ENCODE data around the gene PCDHA8. TPM values are rescaled to one million over a fixed set of nuclear protein-coding genes. Genes with fewer than 3 reads are reported as not detected.
"Not testable (repeated sequence)": the region's sequence is repeated elsewhere in the genome, so short reads cannot be mapped to it uniquely, and the experiment has no call there.

PCDHA8 gene
- total RNA-seq, 2 donors from 2014 or later, result not detected

- intact Hi-C loops (cut with DNase I, micrococcal nuclease), result no loop called here
- ATAC-seq (no peak), DNase-seq (no peak)
Observed at GRCh38 chr5:140868721-140869554, 28.0 kb downstream of the PCDHA8 start, which contains the start of gene PCDHA11. Gene PCDHA11 (plus strand): TSS chr5:140868957. CDS start chr5:140869104, 147 bp downstream.

DNA sequence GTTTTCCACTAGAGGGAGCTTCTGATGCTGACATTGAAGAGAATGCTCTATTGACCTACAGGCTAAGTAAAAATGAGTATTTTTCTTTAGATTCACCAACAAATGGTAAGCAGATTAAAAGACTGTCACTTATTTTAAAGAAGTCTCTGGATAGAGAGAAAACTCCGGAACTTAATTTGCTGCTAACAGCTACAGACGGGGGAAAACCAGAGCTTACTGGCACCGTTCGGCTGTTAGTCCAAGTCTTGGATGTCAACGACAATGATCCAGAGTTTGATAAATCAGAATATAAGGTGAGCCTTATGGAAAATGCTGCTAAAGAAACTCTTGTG lies 28.5 kb downstream of the PCDHA8 start:
- ATAC-seq (no peak), DNase-seq (no peak)
- intact Hi-C loops (cut with DNase I, micrococcal nuclease), result no loop called here

DNA sequence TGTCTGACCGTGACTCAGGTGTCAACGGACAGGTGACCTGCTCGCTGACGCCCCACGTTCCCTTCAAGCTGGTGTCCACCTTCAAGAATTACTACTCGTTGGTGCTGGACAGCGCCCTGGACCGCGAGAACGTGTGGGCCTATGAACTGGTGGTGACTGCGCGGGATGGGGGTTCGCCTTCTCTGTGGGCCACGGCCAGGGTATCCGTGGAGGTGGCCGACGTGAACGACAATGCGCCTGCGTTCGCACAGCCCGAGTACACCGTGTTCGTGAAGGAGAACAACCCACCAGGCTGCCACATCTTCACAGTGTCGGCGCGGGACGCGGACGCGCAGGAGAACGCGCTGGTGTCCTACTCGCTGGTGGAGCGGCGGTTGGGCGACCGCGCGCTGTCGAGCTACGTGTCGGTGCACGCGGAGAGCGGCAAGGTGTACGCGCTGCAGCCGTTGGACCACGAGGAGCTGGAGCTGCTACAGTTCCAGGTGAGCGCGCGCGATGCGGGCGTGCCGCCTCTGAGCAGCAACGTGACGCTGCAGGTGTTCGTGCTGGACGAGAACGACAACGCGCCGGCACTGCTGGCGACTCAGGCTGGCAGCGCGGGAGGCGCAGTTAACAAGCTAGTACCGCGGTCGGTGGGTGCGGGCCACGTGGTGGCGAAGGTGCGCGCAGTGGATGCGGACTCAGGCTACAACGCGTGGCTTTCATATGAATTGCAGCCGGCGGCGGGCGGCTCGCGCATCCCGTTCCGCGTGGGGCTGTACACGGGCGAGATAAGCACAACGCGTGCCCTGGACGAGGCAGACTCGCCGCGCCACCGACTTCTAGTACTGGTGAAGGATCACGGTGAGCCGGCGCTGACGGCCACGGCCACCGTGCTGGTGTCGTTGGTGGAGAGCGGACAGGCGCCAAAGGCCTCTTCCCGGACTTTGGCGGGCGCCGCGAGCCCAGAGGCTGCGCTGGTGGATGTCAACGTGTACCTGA lies 29.5 kb downstream of the PCDHA8 start:
- no peak for ATAC-seq
- no peak for DNase-seq
- intact Hi-C loops (cut with DNase I, micrococcal nuclease), result no loop called here

DNA sequence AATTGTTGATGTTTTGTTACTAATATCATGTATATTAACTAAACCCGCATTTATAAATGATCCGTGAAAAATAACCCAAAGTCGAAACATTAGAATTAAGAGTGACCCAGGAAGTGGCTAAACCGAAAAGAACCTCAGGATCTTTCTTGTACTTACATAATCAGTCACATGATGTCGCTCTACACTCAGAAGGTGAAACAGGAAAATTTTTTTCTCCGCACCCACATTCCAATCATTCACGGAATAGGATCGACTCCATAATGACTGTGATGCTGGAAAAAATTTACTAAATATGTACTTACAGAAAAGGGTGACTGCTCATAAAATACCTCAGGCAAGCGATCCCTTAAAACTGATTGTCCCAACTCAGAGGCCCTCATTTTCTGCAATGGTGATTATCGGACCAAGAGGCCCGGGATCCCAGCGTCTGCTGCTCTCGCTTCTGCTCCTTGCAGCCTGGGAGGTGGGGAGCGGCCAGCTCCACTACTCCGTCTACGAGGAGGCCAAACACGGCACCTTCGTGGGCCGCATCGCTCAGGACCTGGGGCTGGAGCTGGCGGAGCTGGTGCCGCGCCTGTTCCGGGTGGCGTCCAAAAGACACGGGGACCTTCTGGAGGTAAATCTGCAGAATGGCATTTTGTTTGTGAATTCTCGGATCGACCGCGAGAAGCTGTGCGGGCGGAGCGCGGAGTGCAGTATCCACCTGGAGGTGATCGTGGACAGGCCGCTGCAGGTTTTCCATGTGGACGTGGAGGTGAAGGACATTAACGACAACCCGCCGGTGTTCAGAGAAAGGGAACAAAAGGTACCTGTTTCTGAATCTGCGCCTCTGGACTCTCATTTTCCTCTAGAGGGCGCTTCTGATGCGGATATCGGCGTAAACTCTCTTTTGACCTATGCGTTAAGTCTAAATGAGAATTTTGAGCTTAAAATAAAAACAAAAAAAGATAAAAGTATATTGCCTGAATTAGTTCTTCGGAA lies 34.4 kb downstream of the PCDHA8 start, which contains the start of gene PCDHA12:
PCDHA12 (plus strand) TSS at position 224 of the 981 bp plus-strand sequence; CDS start at position 389, 165 bp downstream.
- ATAC-seq (no peak), DNase-seq (no peak)
- intact Hi-C loops (cut with DNase I, micrococcal nuclease), result no loop called here

DNA sequence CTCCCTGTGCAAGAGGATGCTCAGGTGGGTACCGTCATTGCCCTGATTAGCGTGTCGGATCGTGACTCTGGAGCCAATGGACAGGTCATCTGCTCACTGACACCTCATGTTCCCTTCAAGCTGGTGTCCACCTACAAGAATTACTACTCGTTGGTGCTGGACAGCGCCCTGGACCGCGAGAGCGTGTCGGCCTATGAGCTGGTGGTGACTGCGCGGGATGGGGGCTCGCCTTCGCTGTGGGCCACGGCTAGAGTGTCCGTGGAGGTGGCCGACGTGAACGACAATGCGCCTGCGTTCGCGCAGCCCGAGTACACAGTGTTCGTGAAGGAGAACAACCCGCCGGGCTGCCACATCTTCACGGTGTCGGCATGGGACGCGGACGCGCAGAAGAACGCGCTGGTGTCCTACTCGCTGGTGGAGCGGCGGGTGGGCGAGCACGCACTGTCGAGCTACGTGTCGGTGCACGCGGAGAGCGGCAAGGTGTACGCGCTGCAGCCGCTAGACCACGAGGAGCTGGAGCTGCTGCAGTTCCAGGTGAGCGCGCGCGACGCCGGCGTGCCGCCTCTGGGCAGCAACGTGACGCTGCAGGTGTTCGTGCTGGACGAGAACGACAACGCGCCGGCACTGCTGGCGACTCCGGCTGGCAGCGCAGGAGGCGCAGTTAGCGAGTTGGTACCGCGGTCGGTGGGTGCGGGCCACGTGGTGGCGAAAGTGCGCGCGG lies 35.7 kb downstream of the PCDHA8 start:
- DNase-seq; intact Hi-C loops (cut with DNase I, micrococcal nuclease); ATAC-seq: not testable (repeated sequence)

DNA sequence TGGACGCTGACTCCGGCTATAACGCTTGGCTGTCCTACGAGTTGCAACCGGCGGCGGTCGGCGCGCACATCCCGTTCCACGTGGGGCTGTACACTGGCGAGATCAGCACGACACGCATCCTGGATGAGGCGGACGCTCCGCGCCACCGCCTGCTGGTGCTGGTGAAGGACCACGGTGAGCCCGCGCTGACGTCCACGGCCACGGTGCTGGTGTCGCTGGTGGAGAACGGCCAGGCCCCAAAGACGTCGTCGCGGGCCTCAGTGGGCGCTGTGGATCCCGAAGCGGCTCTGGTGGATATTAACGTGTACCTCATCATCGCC lies 36.2 kb downstream of the PCDHA8 start:
- DNase-seq (no peak), ATAC-seq (no peak)
- intact Hi-C loops (cut with DNase I, micrococcal nuclease), result no loop called here

- DNase-seq, result no peak
- intact Hi-C loops (cut with DNase I, micrococcal nuclease), result no loop called here
- no peak for ATAC-seq
Observed at GRCh38 chr5:140881889-140882590, 41.1 kb downstream of the PCDHA8 start, which contains the start of gene PCDHA13. Gene PCDHA13 (plus strand): TSS chr5:140882124. CDS start chr5:140882269, 145 bp downstream.

GRCh38 chr5:140882591-140882899 lies 41.6 kb downstream of the PCDHA8 start:
- ATAC-seq (no peak), DNase-seq (no peak)
- intact Hi-C loops (cut with DNase I, micrococcal nuclease), result no loop called here

DNA sequence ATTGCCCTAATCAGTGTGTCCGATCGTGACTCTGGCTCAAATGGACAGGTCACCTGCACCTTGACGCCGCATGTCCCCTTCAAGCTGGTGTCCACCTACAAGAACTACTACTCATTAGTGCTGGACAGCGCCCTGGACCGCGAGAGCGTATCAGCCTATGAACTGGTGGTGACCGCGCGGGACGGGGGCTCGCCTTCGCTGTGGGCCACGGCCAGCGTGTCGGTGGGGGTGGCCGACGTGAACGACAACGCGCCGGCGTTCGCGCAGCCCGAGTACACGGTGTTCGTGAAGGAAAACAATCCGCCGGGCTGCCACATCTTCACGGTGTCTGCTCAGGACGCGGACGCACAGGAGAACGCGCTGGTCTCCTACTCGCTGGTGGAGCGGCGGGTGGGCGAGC lies 42.4 kb downstream of the PCDHA8 start:
- intact Hi-C loops (cut with DNase I, micrococcal nuclease), result no loop called here
- DNase-seq (no peak), ATAC-seq (no peak)

GRCh38 chr5:140883927-140884697 lies 43.1 kb downstream of the PCDHA8 start:
- DNase-seq (no peak), ATAC-seq (no peak)
- intact Hi-C loops (cut with DNase I, micrococcal nuclease), result no loop called here

Other genes starting within 250 kb of the PCDHA8 start
- gene CD14, start 208.0 kb upstream of the PCDHA8 start, total RNA-seq, result 10 to 100 TPM; 35.5 to 65.7 TPM
- gene TMCO6, start 201.7 kb upstream of the PCDHA8 start, total RNA-seq, result 10 to 100 TPM; 11.4 to 16.1 TPM
- 10 to 100 TPM; 88.1 to 89.3 TPM for gene NDUFA2, start 193.6 kb upstream of the PCDHA8 start, total RNA-seq
- 10 to 100 TPM; 60.4 to 77.4 TPM for gene IK, start 193.4 kb upstream of the PCDHA8 start, total RNA-seq
- 10 to 100 TPM; 38.2 to 46.3 TPM for gene WDR55, start 176.3 kb upstream of the PCDHA8 start, total RNA-seq
- gene DND1, start 167.6 kb upstream of the PCDHA8 start, total RNA-seq, result 1 to 10 TPM in 1 of 2 donors, under 1 TPM in 1; 0.78 to 1.0 TPM
- gene HARS1, start 149.8 kb upstream of the PCDHA8 start, total RNA-seq, result 10 to 100 TPM; 48.6 to 53.7 TPM
- gene HARS2, start 149.7 kb upstream of the PCDHA8 start, total RNA-seq, result 10 to 100 TPM; 37.6 to 38.9 TPM
- gene ZMAT2, start 140.7 kb upstream of the PCDHA8 start, total RNA-seq, result 10 to 100 TPM; 41.4 to 49.9 TPM
- not detected for gene PCDHA1, start 55.0 kb upstream of the PCDHA8 start, total RNA-seq
- not detected for gene PCDHA2, start 46.3 kb upstream of the PCDHA8 start, total RNA-seq
- gene PCDHA3, start 40.1 kb upstream of the PCDHA8 start, total RNA-seq, result under 1 TPM; 0.06 to 0.28 TPM
- 1 to 10 TPM in 1 of 2 donors, under 1 TPM in 1; 0.39 to 1.1 TPM for gene PCDHA4, start 34.1 kb upstream of the PCDHA8 start, total RNA-seq
- gene PCDHA5, start 19.6 kb upstream of the PCDHA8 start, total RNA-seq, result under 1 TPM; 0.06 to 0.09 TPM
- gene PCDHA6, start 13.2 kb upstream of the PCDHA8 start, total RNA-seq, result under 1 TPM; 0.22 to 0.31 TPM
- gene PCDHA7, start 6.9 kb upstream of the PCDHA8 start, total RNA-seq, result under 1 TPM; 0.17 to 0.27 TPM
- gene PCDHA9, start 7.2 kb downstream of the PCDHA8 start, total RNA-seq, result under 1 TPM; 0.08 to 0.15 TPM
- under 1 TPM; 0.20 to 0.24 TPM for gene PCDHA10, start 14.7 kb downstream of the PCDHA8 start, total RNA-seq
- gene PCDHA11, start 27.8 kb downstream of the PCDHA8 start, total RNA-seq, result under 1 TPM; 0.08 to 0.09 TPM
- gene PCDHA12, start 34.1 kb downstream of the PCDHA8 start, total RNA-seq, result under 1 TPM; 0.08 to 0.18 TPM
- gene PCDHA13, start 40.9 kb downstream of the PCDHA8 start, total RNA-seq, result under 1 TPM in 1 of 2 donors, not detected in 1; 0.12 TPM
- gene PCDHAC1, start 85.1 kb downstream of the PCDHA8 start, total RNA-seq, result under 1 TPM; 0.15 to 0.28 TPM
- gene PCDHAC2, start 125.3 kb downstream of the PCDHA8 start, total RNA-seq, result under 1 TPM; 0.47 to 0.58 TPM
- not detected for gene PCDHB1, start 210.2 kb downstream of the PCDHA8 start, total RNA-seq